SK-N-SH (cell line): ENCODE results near the gene OPCML.

Source experiments
- CTCF ChIP-seq: fragments of 200-600 bp; sonication (generic); IDR thresholded peaks from 2 replicates; pipeline ENCODE4 v1.6.1; 2017; ENCODE audit warnings: antibody characterized with exemption, mild to moderate bottlenecking, moderate library complexity
- NRF1 ChIP-seq: IDR thresholded peaks from 2 replicates; pipeline ENCODE4 v1.6.1; 2012; ENCODE audit warnings: low read depth, mild to moderate bottlenecking, low read length

GRCh38 chr11:132865623-132866022 lies 666.7 kb downstream of the OPCML start:
- TF ChIP-seq NRF1: no peak
- TF ChIP-seq CTCF: no peak
